ENCODE data around the gene HCN2.
"Not testable (repeated sequence)": the region's sequence is repeated elsewhere in the genome, so short reads cannot be mapped to it uniquely, and the experiment has no call there.

The HCN2 gene

GRCh38 chr19:584240-585001 is 5.3 kb upstream of the HCN2 start:
- DNase-seq, result peak in 37 of 58 donors; percentile 7 to 68 (median 33)

DNA sequence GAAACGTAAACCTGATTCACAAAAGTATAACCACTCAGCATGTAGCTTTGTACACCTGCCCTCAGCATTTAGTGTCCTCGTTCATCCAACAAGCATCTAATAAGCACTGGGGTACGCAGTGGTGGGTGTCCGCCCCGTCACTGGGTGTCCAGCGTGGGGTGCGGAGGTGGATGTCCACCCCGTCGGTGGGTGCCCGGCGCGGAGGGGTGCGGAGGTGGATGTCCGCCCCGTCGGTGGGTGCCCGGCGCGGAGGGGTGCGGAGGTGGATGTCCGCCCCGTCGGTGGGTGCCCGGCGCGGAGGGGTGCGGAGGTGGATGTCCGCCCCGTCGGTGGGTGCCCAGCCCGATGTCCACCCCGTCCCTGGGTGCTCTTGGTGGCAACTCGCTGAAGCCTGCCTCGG is 4.5 kb upstream of the HCN2 start:
- not testable (repeated sequence) for DNase-seq

GRCh38 chr19:585551-586110 is 4.0 kb upstream of the HCN2 start:
- no peak for DNase-seq

DNA sequence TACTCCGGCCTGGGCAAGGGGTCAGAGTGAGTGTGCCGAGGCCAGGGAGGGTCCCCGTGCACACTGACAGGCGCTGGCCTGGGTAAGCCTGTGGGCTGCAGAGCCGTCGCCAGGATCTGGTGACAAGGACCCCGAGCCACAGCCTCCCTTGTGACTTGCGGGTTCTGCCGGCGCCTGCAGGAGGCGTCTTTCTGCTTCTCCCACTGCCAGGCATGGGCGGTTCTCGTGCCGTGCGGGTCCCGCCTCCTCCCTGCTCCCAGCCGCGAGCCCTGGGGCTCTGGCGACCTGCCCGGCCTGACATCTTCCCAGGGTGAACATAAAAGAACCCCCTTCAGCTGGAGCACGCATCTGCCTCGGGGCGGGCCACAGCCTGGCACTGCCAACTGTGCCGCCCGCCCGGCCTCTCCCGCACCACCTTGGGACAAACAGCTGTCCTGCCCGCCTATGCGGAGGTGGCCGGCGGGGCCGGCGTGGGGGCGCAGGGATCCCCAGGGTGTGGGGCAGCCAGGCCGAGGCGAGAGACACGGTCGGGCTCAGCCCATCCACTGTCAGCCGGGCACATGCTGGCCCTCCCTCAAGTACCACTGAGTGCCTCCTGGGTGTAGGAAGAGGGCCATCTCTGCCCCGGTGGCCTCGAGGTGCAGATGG is 1.5 kb upstream of the HCN2 start:
- DNase-seq, result peak in 57 of 58 donors; percentile 31 to 94 (median 81)

- peak in 6 of 58 donors; percentile 33 to 64 (median 47) for DNase-seq
Observed at GRCh38 chr19:588741-589692, 664 bp upstream of the HCN2 start.

GRCh38 chr19:590396-590745 is 690 bp downstream of the HCN2 start:
- DNase-seq, result no peak

DNA sequence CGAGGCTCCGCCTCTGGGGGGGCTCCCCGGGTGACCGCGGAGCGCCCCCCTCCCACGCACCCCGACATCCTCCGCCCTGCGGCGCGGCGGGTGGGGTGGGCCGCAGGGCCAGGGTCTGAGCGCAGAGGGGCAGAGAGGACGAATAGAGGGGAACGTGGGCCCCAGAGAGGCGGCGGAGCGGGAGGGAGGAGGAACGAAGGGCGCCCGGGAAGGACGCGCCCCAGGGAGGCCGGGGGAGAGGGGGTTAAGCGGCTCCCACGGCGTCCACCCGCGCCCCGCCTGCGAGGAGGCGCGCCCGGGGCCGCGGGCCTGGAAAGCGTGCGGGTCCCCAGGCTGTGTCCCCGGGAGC is 1.0 kb downstream of the HCN2 start:
- DNase-seq, result no peak

- peak in 6 of 58 donors; percentile 22 to 39 (median 26) for DNase-seq
Observed at GRCh38 chr19:591099-591958, 1.6 kb downstream of the HCN2 start.

DNA sequence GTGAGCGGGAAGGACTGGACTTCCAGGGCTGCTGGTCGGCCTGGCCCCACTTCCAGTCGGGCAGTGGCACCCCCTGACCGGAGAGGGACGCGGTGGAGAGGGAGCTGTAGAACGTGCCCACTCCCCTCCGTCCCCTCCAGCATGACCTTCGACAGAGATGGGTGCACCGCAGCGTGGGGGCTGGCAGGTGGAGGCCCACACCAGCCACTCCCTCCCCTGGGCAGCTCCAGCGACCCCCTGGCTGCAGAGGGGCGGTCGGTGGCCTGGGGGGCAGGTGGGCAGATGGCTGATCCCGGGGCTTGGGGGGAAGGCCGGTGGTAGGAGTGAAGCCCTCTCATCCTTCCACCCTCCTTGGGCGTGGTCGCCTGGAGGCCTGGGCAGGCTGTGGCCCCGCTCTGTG is 2.4 kb downstream of the HCN2 start:
- no peak for DNase-seq

GRCh38 chr19:593055-593454 is 3.4 kb downstream of the HCN2 start:
- no peak for DNase-seq

DNA sequence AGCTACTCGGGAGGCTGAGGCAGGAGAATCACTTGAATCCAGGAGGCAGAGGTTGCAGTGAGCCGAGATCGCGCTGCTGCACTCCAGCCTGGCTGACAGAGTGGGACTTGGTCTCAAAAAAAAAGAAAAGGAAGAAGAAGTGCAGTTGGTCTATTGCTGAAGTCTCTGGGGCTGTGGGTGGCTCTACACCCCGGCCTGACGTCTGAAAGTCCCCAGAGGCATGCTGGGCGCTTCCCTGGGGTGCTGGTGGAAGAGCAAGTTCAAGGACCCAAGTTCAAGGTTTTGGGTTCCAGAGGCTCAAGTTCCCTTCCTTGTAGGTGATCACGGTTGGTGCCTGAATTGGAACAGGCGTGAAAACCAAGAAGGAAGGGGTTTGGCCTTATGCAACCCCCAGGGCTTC is 3.8 kb downstream of the HCN2 start:
- no peak for DNase-seq

GRCh38 chr19:594265-594870 is 4.7 kb downstream of the HCN2 start:
- no peak for DNase-seq

DNA sequence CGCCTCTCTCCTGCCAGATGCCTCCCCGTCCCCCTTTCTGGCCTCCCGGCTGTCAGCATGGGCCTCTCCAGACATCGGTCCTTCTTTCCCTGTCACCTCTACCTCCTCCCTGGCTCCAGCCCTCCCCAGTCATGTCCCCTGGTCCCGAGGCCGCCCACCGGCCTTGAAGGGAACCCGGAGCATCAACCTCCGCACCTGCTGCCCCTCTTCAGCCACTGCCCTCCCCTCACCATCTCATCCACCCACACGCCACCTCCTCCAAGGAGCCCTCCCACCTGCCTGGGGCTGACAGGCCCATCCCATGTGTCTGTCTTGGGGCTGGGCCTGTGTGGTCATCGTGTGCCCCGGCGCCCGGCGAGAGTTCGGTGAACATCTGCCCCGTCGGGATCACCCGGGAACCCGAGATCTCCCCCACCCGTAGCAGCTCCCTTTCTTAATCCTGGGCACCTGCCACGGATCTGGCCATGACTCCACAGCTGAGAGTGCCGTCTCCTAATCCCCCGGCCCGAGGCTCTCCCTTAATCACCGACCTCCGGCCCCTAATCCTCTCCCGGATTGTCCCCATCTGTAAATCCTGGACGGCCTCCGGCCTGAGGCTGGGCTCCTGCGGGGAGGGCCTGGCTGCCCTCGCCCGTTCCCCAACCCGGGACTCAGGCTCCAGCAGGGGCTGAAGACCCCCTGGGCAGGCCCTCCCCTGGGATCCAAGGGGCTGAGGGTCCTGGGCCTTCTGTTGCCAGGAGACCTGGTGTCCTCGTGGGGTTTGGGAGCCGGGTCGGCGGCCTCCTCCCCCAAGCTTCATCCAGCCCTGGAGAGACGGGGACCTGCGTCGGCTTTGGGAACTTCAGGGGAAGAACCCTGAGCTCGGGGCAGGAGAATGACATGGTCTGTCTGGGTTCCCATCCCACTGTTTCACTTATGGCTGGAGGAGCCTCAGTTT is 5.9 kb downstream of the HCN2 start:
- DNase-seq, result no peak

DNA sequence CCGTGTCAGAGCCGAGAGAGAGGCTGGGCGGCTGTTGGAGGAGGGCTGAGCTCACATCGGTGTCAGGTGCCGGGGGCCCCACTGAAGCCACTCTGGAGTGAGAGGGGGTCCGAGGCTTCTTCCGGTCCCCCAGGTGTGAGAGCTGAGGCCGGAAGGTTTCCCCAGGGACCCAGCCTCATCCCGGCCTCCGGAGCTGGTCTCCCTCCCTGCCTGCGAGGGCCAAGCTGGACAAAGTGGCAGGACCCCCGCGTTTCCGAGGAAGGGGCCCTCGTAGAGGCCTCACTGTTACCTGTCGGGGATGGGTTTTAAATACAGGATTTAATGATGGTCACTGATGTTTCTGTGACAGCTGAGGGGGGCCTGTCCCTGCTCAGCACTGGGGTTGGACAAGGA is 6.6 kb downstream of the HCN2 start:
- DNase-seq, result no peak

GRCh38 chr19:597406-598315 is 8.0 kb downstream of the HCN2 start:
- DNase-seq, result no peak

GRCh38 chr19:601310-601709 is 11.6 kb downstream of the HCN2 start:
- no peak for DNase-seq

- no peak for DNase-seq
Observed at GRCh38 chr19:601790-602189, 12.1 kb downstream of the HCN2 start.

All from anterior cingulate cortex (tissue), 58 donors.